ENCODE measurements around the gene GDPD5.

Gene GDPD5

DNA sequence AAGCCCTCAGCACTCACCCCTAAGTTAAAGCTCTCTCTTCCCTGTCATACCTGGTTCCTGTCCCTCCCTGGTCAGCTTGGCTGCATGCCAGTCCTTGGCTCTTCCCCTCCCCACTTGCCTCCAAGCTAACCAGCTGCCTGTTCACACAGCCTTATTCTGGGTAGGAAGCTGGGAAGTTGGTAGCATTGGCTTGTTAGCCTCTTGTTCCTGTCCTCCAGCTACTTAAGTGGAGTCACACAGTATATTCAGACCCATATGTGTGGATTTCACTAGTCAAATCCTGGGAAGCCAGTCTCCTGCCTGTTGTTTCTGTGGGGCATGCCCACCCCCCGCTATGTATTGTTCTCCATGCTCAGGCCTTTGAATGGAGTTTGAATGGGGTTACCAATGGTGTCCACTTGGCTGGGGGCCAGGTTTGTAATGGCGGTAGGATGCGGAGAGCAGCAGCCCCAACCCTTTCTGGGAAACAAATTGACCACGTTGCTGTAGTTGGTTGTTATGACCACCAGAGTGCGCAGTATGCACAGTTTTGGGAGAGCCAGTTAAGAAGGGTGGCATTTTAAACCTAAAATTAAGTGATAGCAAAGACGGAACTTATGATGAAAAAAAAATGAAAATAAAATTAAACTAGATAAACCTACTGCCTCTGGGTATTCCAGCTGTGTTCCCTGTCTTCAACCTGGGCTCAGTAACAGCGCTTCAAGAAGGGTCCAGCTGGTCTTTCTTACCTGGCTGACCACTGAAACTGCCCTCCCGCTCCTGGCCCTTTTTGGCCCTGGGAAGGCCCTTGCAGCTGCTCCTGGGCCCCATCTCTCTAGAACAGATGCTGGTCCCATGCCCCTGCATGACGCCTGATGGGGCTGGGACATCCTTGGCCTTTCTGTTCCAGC is 137.1 kb downstream of the GDPD5 start:
- DNase-seq, result peak; percentile 73 to 76

- DNase-seq, result no peak
Measured at GRCh38 chr11:75387736-75388294, 137.9 kb downstream of the GDPD5 start.

- no peak for DNase-seq
Measured at GRCh38 chr11:75386942-75387630, 138.7 kb downstream of the GDPD5 start.
